ENCODE data around the gene SPATA33. TPM values are rescaled to one million over a fixed set of nuclear protein-coding genes. Genes with fewer than 3 reads are reported as not detected.
A peak's percentile ranks its signal among the peaks of the same experiment; 100 is the strongest.

The SPATA33 gene
- total RNA-seq, 1 donor from 2014 or later: 42.6 TPM

GRCh38 chr16:89641458-89642119, 16.0 kb upstream of the SPATA33 start:
- Mint-ChIP-seq H3K36me3 (ENCODE audit: low read depth) (no peaks in the 10 kb centered on the region), H3K4me1 (peaks cover 9% of the 10 kb centered on the region), H3K4me3 (peak overlapping the region; percentile 69), H3K9me3 (no peaks in the 10 kb centered on the region), H3K27ac (ENCODE audit: unreplicated experiment) (no peak overlapping the region), H3K27me3 (ENCODE audit: low read depth) (no peaks in the 10 kb centered on the region)
- no peak for TF ChIP-seq CTCF (conservative IDR thresholded peaks at IDR 0.05)
- DNase-seq (ENCODE audit: low read depth, low spot score): no peak

GRCh38 chr16:89642574-89642973, 15.1 kb upstream of the SPATA33 start:
- peaks cover 9% of the 10 kb centered on the region for H3K4me1 Mint-ChIP-seq
- no peak overlapping the region for H3K27ac Mint-ChIP-seq (ENCODE audit: unreplicated experiment)
- H3K9me3 Mint-ChIP-seq: no peaks in the 10 kb centered on the region
- H3K27me3 Mint-ChIP-seq (ENCODE audit: low read depth): no peaks in the 10 kb centered on the region
- DNase-seq (ENCODE audit: low read depth, low spot score): no peak
- H3K36me3 Mint-ChIP-seq (ENCODE audit: low read depth): no peaks in the 10 kb centered on the region
- no peak for TF ChIP-seq CTCF (conservative IDR thresholded peaks at IDR 0.05)
- no peak overlapping the region for H3K4me3 Mint-ChIP-seq

GRCh38 chr16:89643769-89644300, 13.8 kb upstream of the SPATA33 start:
- Mint-ChIP-seq H3K4me1 (peaks cover 9% of the 10 kb centered on the region), H3K27me3 (ENCODE audit: low read depth) (no peaks in the 10 kb centered on the region), H3K4me3 (no peak overlapping the region), H3K9me3 (no peaks in the 10 kb centered on the region), H3K36me3 (ENCODE audit: low read depth) (no peaks in the 10 kb centered on the region), H3K27ac (ENCODE audit: unreplicated experiment) (no peak overlapping the region)
- DNase-seq (ENCODE audit: low read depth, low spot score): no peak
- TF ChIP-seq CTCF (conservative IDR thresholded peaks at IDR 0.05): no peak

- Mint-ChIP-seq H3K27me3 (ENCODE audit: low read depth) (no peaks in the 10 kb centered on the region), H3K36me3 (ENCODE audit: low read depth) (no peaks in the 10 kb centered on the region), H3K27ac (ENCODE audit: unreplicated experiment) (peak overlapping the region; percentile 75), H3K4me1 (peaks cover 9% of the 10 kb centered on the region), H3K9me3 (no peaks in the 10 kb centered on the region), H3K4me3 (no peak overlapping the region)
- TF ChIP-seq CTCF (conservative IDR thresholded peaks at IDR 0.05): no peak
- no peak for DNase-seq (ENCODE audit: low read depth, low spot score)
Observed at GRCh38 chr16:89645122-89645521, 12.5 kb upstream of the SPATA33 start.

GRCh38 chr16:89646270-89646669, 11.4 kb upstream of the SPATA33 start:
- H3K27ac Mint-ChIP-seq (ENCODE audit: unreplicated experiment): no peak overlapping the region
- no peak for TF ChIP-seq CTCF (conservative IDR thresholded peaks at IDR 0.05)
- no peaks in the 10 kb centered on the region for H3K4me1 Mint-ChIP-seq
- H3K36me3 Mint-ChIP-seq (ENCODE audit: low read depth): no peaks in the 10 kb centered on the region
- H3K9me3 Mint-ChIP-seq: no peaks in the 10 kb centered on the region
- H3K4me3 Mint-ChIP-seq: no peak overlapping the region
- H3K27me3 Mint-ChIP-seq (ENCODE audit: low read depth): no peaks in the 10 kb centered on the region
- DNase-seq (ENCODE audit: low read depth, low spot score): no peak
